ENCODE measurements around the gene BMPR1A.

DNA sequence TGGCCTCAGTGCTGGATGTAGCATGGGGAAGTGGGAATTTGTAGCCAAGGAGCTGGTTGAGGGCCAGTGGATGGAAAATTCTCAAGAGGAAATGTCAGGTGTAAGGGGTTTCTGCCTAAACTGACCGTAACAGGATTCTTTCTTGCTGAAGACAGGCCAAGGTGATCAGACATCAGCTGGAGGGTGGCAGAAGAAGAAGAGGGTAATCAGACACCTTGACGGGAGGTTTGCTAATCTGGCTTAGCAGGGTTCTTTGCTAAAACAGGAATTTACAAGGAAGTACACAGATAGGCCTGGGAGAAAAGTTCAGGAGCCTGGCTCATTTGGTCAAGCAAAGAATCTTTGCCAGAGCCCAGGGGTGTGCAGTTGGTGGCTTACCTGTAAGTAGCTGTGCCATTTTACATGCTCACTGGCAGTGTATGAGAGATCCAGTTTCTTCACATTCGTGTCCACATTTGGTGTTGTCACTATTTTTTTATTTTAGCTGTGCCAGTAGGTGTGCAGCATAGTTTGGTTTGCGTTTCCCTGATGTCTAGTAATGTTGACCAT lies 73.7 kb downstream of the BMPR1A start:
- TF ChIP-seq, protein P1, sequence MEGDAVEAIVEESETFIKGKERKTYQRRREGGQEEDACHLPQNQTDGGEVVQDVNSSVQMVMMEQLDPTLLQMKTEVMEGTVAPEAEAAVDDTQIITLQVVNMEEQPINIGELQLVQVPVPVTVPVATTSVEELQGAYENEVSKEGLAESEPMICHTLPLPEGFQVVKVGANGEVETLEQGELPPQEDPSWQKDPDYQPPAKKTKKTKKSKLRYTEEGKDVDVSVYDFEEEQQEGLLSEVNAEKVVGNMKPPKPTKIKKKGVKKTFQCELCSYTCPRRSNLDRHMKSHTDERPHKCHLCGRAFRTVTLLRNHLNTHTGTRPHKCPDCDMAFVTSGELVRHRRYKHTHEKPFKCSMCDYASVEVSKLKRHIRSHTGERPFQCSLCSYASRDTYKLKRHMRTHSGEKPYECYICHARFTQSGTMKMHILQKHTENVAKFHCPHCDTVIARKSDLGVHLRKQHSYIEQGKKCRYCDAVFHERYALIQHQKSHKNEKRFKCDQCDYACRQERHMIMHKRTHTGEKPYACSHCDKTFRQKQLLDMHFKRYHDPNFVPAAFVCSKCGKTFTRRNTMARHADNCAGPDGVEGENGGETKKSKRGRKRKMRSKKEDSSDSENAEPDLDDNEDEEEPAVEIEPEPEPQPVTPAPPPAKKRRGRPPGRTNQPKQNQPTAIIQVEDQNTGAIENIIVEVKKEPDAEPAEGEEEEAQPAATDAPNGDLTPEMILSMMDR (conservative IDR thresholded peaks at IDR 0.05; ENCODE audit: low read length) = no peak
- TF ChIP-seq EZH2phosphoT487 (IDR thresholded peaks at IDR 0.05; ENCODE audit: borderline replicate concordance, low read depth, low read length) = no peak

Data from OCI-LY7 (cell line).